Esophagus squamous epithelium (tissue), 4 donors: ENCODE data around the gene PRKCA.

Experiments used
- CTCF ChIP-seq, 6 experiments: fragments of 450-650 bp in 4 of 6; fragments of 200-600 bp in 2 of 6; sonication (generic) in 2 of 6; IDR thresholded peaks; one replicate each; pipeline ENCODE4 v1.5.1; 2016 to 2019; ENCODE audit warnings: antibody characterized with exemption in 6 of 6, mild to moderate bottlenecking in 4 of 6, moderate library complexity in 4 of 6
- POLR2A ChIP-seq, 4 donors: fragments of 450-650 bp; IDR thresholded peaks; one replicate each; pipeline ENCODE4 v1.6.1; 2017; ENCODE audit warnings: antibody characterized with exemption in 4 of 4, mild to moderate bottlenecking in 4 of 4, moderate library complexity in 3 of 4

GRCh38 chr17:66466840-66467367 lies 164.5 kb downstream of the PRKCA start:
- TF ChIP-seq POLR2A (IDR thresholded peaks at IDR 0.05): no peak
- no peak for TF ChIP-seq CTCF (IDR thresholded peaks at IDR 0.05)
